VCaP (cell line): Measurements from ENCODE around the gene SELENOK.

Source experiments
- H3K27ac ChIP-seq: fragments of 450-650 bp; 2 replicates; pipeline ENCODE4 v1.5.1; 2017
- CTCF ChIP-seq: fragments of 450-650 bp; conservative IDR thresholded peaks from 2 replicates; pipeline ENCODE4 v1.5.1; 2017; ENCODE audit warnings: mild to moderate bottlenecking, moderate library complexity

The SELENOK gene

GRCh38 chr3:53891497-53892285 lies at the start of gene SELENOK:
Gene SELENOK (minus strand): TSS chr3:53891859.
- no peak for TF ChIP-seq CTCF
- H3K27ac ChIP-seq: peak within 1 kb of the TSS; percentile 86

GRCh38 chr3:53941184-53941583 lies 49.5 kb upstream of the SELENOK start:
- TF ChIP-seq CTCF: no peak
- H3K27ac ChIP-seq: no peak overlapping the region

GRCh38 chr3:53940623-53941022 lies 49.0 kb upstream of the SELENOK start:
- TF ChIP-seq CTCF: no peak
- H3K27ac ChIP-seq: no peak overlapping the region

GRCh38 chr3:53939813-53940212 lies 48.2 kb upstream of the SELENOK start:
- peak; percentile 42; the same call in 1 of the 2 replicates for TF ChIP-seq CTCF
- no peak overlapping the region for H3K27ac ChIP-seq

- no peak for TF ChIP-seq CTCF
- H3K27ac ChIP-seq: no peak overlapping the region
These were observed 47.5 kb upstream of the SELENOK start for GRCh38 chr3:53939086-53939582.

GRCh38 chr3:53938645-53939044 lies 47.0 kb upstream of the SELENOK start:
- TF ChIP-seq CTCF: peak; percentile 93
- H3K27ac ChIP-seq: no peak overlapping the region

GRCh38 chr3:53936347-53936746 lies 44.7 kb upstream of the SELENOK start:
- no peak for TF ChIP-seq CTCF
- no peak overlapping the region for H3K27ac ChIP-seq
